Fibroblast of villous mesenchyme (primary cell): ENCODE measurements around the gene KCTD20. TPM values are rescaled to one million over a fixed set of nuclear protein-coding genes. Genes with fewer than 3 reads are reported as not detected.

Experiments
- DNase-seq: peaks from one replicate; pipeline ENCODE4 v3.0.0-alpha.2; 2010; ENCODE audit warnings: low read depth
- H3K4me3 ChIP-seq: 2 replicates; pipeline ENCODE4 v1.5.1; 2011; ENCODE audit warnings: low read depth, mild to moderate bottlenecking, low read length
- CTCF ChIP-seq: IDR thresholded peaks from 2 replicates; pipeline ENCODE4 v1.5.1; 2012; ENCODE audit warnings: low read depth, mild to moderate bottlenecking, low read length; ENCODE audit not compliant: insufficient read depth
- total RNA-seq: library from RNA; depleted of rRNA; stranded (reverse); fragments of >200 nt; gene quantifications from 2 replicates; pipeline ENCODE4 v1.2.3, GENCODE V29; 2012

Gene KCTD20
- total RNA-seq, 1 donor: 143 TPM

DNA sequence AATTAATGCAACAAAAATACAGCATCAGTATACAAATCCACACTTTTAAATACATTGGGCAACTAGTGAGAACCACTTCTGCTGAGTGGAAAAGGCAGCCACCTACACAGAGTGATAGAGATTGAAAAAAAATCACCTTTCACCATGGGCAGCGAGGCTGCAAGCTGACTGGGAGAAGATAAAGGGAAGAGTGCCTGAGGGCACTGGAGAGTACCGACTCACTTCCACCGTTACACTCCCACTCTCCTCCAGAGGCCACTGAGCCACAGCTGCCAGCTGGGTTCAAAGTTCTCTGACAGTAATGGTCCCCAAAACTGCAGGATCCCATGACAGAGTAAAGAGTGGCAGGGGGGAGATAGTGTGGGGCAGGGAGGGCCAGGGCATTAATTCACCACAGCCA is 24.2 kb upstream of the KCTD20 start:
- no peak overlapping the region for H3K4me3 ChIP-seq
- DNase-seq: no peak
- no peak for TF ChIP-seq CTCF

DNA sequence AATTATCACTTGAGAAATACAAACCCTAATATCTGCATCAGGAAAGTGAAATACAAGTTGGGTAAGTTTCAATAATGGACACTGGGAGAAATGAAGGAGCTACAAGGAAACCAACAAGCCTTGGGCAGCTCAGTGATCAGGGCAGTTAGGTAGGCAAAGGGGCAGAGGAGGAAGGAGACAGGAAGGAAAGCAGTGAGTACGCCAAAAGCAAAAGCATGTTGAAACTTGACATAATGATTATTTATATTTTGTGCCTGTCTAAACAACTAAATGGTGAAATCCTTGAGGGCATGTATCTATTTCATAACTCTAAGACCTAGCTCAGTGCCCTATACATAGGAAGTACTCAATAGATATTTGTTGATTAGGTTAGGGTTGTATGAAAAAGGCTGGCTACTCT is 23.5 kb upstream of the KCTD20 start:
- no peak for TF ChIP-seq CTCF
- peak; percentile 11 for DNase-seq

DNA sequence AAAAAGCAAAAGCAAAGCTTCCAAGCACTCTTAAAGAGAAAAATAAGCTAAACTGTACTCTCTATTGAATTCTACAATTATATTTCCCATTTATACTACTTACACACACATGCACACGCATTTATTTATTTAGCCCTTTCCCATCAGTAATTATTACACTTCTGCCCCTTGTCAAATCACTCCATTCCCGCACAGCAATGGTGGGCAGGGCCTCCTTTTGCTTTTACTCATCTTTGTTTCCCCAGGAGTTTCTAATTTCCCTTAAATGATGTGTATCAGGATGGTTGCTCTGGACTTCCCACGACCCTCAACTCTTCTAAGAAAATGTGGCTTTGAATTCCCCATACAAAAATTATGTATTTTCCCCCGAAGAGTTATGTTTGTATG is 20.1 kb upstream of the KCTD20 start:
- TF ChIP-seq CTCF: no peak
- no peak for DNase-seq

More for the DNA sequence above, 23.5 kb upstream of the KCTD20 start:
- no peak overlapping the region for H3K4me3 ChIP-seq

DNA sequence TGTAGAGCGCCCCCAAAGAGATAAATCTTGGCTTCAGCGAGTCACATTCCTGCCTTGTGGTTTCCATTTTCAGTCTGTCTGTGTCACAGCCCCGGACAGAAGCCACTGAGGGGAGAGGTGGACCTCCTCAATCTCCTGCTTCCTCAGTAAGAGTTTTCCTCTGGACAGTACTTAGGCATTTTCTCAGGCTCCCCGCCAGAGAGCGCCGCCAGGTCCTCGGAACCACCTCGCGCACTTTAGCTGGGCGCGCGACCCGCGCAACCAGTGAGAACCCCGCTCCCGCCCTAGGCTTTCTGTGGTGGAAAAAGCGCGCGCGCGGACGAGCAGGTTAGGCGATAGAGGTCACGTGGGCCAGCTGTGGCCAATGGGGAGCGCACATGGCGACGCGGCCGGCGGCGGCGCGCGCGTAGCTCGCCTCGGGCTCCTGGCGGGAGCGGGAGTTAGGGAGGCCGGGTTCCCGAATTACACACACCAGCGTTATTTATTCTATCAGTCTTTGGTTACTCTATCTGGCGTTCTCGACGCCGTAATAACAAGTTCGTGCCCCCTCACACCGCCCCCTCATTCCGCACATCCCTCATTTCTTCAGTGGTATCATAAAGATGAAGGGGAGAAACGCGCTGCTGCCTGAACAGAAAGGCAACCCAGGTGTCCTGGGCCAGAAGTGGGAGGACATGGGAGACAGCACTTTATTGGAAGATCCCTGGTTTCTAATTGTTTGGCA is 19.5 kb upstream of the KCTD20 start:
- peak; percentile 72 for TF ChIP-seq CTCF
- H3K4me3 ChIP-seq: peak overlapping the region; percentile 67
- DNase-seq: peak; percentile 98

More for the DNA sequence above, 20.1 kb upstream of the KCTD20 start:
- peak overlapping the region; percentile 67 for H3K4me3 ChIP-seq

DNA sequence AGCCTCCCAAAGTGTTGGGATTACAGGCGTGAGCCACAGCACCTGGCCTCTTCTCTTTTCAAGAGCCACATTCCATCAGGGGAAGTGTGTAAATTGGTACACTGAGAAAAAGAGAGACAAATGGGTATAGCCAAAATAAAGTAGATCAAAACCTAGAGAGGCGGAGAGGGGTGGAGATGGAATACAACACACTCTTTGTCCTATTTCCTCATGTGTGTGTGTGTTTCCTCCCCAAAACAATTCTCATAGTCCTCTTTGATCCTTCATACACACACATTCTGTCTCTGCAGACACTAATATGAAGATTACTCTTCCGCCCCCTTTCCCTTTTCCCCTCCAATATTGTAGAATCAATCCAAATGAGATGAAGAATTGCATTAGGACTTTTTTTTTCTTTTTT is 16.2 kb upstream of the KCTD20 start:
- no peak for TF ChIP-seq CTCF
- no peak overlapping the region for H3K4me3 ChIP-seq
- no peak for DNase-seq

- no peak for DNase-seq
- H3K4me3 ChIP-seq: no peak overlapping the region
- peak; percentile 7 for TF ChIP-seq CTCF
These were observed 13.9 kb upstream of the KCTD20 start for GRCh38 chr6:36428911-36429310.

DNA sequence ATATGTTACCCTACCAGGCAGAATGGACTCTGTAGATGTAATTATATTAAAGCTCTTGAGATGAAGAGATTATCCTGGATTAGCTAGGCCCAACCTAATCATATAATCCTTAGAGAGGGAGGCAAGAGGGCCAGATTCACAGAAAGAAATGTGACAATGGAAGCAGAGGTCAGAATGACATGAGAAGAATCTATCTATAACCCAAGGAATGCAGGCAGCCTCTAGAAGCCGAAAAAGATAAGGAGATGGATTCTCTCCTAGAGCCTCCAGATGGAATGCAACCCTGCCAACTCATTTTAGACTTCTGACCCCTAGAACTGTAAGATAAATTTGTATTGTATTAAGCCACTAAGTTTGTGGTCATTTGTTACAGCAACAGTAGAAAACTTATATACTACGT is 12.4 kb upstream of the KCTD20 start:
- DNase-seq: peak; percentile 50
- H3K4me3 ChIP-seq: no peak overlapping the region
- TF ChIP-seq CTCF: no peak
